Kidney (tissue), 14 donors: ENCODE data around the gene CAP2. TPM values are rescaled to one million over a fixed set of nuclear protein-coding genes. Genes with fewer than 3 reads are reported as not detected.
A peak's percentile ranks its signal among the peaks of the same experiment; 100 is the strongest.
"Not testable (repeated sequence)": the region's sequence is repeated elsewhere in the genome, so short reads cannot be mapped to it uniquely, and the experiment has no call there.

ENCODE experiments used
- DNase-seq, 5 donors: peaks; one replicate each; pipeline ENCODE4 v3.0.0-alpha.2; 2013 to 2020
- FAIRE-seq: peaks from 2 replicates; lab custom pipeline; 2012; peaks lifted over from hg19 to GRCh38; lab: Jason Lieb, UNC
- H3K27ac ChIP-seq, 2 donors: one replicate each; pipeline ENCODE4 v1.7.0; 2013; ENCODE audit warnings: low read depth in 2 of 2, low read length in 2 of 2, inconsistent platforms in 1 of 2
- H3K27me3 ChIP-seq: one replicate; pipeline ENCODE4 v1.7.1; 2013; ENCODE audit warnings: low read length, inconsistent platforms; ENCODE audit not compliant: control insufficient read depth, insufficient read depth
- H3K36me3 ChIP-seq, 3 donors: one replicate each; pipeline versions ENCODE4 v1.7.0 to v1.7.1; 2013; ENCODE audit warnings: low read length in 3 of 3, control low read depth in 1 of 3, inconsistent platforms in 1 of 3; ENCODE audit not compliant: insufficient read depth in 3 of 3, control insufficient read depth in 2 of 3
- H3K4me1 ChIP-seq, 3 donors: one replicate each; pipeline versions ENCODE4 v1.7.0 to v1.7.1; 2013; ENCODE audit warnings: low read length in 3 of 3, inconsistent platforms in 1 of 3, low read depth in 1 of 3; ENCODE audit not compliant: control insufficient read depth in 2 of 3, insufficient read depth in 2 of 3
- H3K4me3 ChIP-seq, 3 donors: one replicate each; pipeline versions ENCODE4 v1.7.0 to v1.8.1; 2013; ENCODE audit warnings: low read length in 3 of 3, control low read depth in 1 of 3, inconsistent platforms in 1 of 3
- H3K9ac ChIP-seq, 3 donors: one replicate each; pipeline versions ENCODE4 v1.7.0 to v1.7.1; 2013; ENCODE audit warnings: low read length in 3 of 3, control low read depth in 1 of 3, inconsistent platforms in 1 of 3
- H3K9me3 ChIP-seq, 3 donors: one replicate each; pipeline versions ENCODE4 v1.7.0 to v1.7.1; 2013; ENCODE audit warnings: low read length in 3 of 3, control low read depth in 1 of 3, inconsistent platforms in 1 of 3; ENCODE audit not compliant: control insufficient read depth in 2 of 3, insufficient read depth in 1 of 3
- intact Hi-C: fragments of 100-400 bp; cut with DNase I; formaldehyde crosslinking; loops from one replicate; pipeline ENCODE4 v1.11.1; 2022
- polyA plus RNA-seq: library from polyadenylated mRNA; stranded (reverse); fragments of 350-450 nt; fragmentation: Illumina TruSeq; extraction: RNeasy Lipid Tissue Mini Kit (QIAGEN cat#74804); gene quantifications from one replicate; pipeline ENCODE4 v1.2.3, GENCODE V29; 2014; ENCODE audit warnings: low read depth, low replicate concordance; ENCODE audit not compliant: insufficient read depth
- total RNA-seq: library from RNA; stranded (reverse); fragmentation: NEBNext Ultra II Directional; extraction: Animal tissue kit (Norgen Biotek cat#: 25700); gene quantifications from one replicate; pipeline ENCODE4 v1.2.1, GENCODE V29; 2021
- TF ChIP-seq, protein P1 (sequence below): IDR thresholded peaks from 3 replicates; pipeline ENCODE4 v1.5.1; 2012; ENCODE audit warnings: mild to moderate bottlenecking, moderate library complexity, borderline replicate concordance; ENCODE audit not compliant: insufficient read depth; ENCODE audit errors: extremely low read depth
- donor health status: control.
- donor health status: control.
- donor health status: control.
- donor health status: control.
- donor health status: control.
- donor health status: DM: yes; HTN: yes; CAD: no.
- donor health status: Normal renal cell carcinoma (clear cell type).

CAP2 gene
- total and polyA plus RNA-seq, 2 donors from 2014 or later = 9.8 to 15.7 TPM

DNA sequence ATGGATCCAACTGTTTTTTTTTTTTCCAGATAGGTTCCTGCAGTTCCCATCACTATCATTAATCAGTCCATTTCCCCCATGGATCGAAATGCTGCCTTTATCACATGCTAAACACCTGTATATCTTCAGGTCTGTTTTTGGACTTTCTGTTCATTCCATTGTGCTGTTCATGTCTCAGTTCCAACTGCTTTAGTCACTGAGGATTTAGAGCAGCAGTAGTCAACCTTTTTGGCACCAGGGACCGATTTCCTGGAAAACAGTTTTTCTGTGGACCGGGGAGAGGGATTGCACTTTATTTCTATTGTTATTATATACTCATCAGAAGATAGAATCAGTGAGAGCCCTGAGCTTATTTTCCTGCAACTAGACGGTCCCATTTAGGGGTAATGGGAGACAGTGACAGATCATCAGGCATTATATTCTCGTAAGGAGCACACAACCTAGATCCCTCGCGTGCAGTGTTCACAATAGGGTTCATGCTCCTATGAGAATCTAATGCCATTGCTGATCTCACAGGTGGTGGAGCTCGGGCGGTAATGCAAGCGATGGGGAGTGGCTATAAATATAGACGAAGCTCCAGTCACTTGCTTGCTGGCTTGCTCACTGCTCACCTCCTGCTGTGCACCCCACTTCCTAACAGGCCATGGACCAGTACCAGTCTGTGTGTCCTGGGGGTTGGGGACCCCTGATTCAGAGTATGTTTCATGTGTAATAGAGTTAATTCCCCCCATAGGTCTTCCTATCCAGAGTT, 46.0 kb downstream of the CAP2 start:
- no peak for DNase-seq
- H3K4me1 ChIP-seq = no peaks in the 10 kb centered on the region
- intact Hi-C loops = no loop called here
- H3K9me3 ChIP-seq = no peaks in the 10 kb centered on the region
- H3K27ac ChIP-seq = no peak overlapping the region
- no peak overlapping the region for H3K9ac ChIP-seq
- no peak overlapping the region for H3K4me3 ChIP-seq
- no peaks in the 10 kb centered on the region for H3K36me3 ChIP-seq
- FAIRE-seq = no peak
- no peaks in the 10 kb centered on the region for H3K27me3 ChIP-seq
- TF ChIP-seq, protein P1, sequence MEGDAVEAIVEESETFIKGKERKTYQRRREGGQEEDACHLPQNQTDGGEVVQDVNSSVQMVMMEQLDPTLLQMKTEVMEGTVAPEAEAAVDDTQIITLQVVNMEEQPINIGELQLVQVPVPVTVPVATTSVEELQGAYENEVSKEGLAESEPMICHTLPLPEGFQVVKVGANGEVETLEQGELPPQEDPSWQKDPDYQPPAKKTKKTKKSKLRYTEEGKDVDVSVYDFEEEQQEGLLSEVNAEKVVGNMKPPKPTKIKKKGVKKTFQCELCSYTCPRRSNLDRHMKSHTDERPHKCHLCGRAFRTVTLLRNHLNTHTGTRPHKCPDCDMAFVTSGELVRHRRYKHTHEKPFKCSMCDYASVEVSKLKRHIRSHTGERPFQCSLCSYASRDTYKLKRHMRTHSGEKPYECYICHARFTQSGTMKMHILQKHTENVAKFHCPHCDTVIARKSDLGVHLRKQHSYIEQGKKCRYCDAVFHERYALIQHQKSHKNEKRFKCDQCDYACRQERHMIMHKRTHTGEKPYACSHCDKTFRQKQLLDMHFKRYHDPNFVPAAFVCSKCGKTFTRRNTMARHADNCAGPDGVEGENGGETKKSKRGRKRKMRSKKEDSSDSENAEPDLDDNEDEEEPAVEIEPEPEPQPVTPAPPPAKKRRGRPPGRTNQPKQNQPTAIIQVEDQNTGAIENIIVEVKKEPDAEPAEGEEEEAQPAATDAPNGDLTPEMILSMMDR = no peak

DNA sequence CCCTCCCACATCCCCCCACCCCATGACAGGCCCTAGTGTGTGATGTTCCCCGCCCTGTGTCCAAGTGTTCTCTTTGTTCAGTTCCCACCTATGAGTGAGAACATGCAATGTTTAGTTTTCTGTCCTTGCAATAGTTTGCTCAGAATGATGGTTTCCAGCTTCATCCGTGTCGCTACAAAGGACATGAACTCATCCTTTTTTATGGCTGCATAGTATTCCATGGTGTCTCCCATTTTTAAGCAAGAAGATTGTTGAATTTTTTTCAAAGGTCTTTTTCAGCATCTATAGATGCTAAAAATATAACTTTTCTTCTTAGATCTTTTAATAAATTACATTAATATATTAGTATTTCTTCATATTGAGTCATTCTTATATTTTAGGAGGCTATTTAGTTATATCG, 47.4 kb downstream of the CAP2 start:
- FAIRE-seq, H3K36me3 ChIP-seq, H3K9ac ChIP-seq, intact Hi-C loops, H3K4me3 ChIP-seq, H3K27me3 ChIP-seq, H3K9me3 ChIP-seq, H3K4me1 ChIP-seq, DNase-seq, H3K27ac ChIP-seq: not testable (repeated sequence)

DNA sequence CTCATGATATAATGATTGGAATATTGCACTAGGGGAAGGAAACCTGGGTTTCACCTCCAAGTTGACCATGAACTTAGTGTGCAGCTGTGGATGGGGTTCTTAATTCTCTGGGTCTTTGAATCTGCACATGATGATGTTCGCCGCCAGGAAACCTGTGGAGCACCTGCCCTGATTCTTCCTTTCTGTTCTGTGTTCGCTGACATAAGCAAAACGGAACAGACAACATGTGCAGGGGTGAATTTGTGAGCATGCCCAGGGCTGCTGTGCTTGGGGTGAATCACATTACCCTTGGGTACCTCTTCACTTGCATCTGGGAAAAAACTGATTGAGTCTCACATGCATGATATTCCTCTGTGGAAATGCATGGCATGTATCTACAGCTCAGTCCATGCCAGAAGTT, 48.8 kb downstream of the CAP2 start:
- FAIRE-seq = no peak
- no peak overlapping the region for H3K9ac ChIP-seq
- H3K9me3 ChIP-seq = no peaks in the 10 kb centered on the region
- intact Hi-C loops = no loop called here
- no peak overlapping the region for H3K27ac ChIP-seq
- TF ChIP-seq, protein P1 = no peak
- H3K4me3 ChIP-seq = no peak overlapping the region
- no peak for DNase-seq
- H3K27me3 ChIP-seq = no peaks in the 10 kb centered on the region
- H3K4me1 ChIP-seq = peaks cover 0 to 5% (median 0%) of the 10 kb centered on the region in 3 donors
- no peaks in the 10 kb centered on the region for H3K36me3 ChIP-seq

DNA sequence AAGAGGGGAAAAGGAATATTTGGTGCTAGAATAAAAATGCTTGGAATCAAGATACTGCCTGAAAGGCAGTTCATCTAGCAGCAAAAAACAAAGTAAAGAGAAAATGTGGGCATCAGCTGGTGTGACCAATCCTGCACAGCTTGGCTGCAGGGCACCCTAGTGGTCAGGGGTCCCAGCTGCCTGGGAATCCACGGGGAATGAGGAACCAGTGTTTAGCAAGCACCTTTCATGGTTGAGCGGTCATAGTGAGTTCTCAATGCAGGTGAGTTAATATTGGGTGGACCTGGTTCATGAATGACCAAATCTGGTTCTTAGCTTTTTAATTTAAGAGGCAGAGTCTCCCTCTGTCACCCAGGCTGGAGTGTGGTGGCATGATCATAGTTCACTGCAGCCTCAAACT, 53.3 kb downstream of the CAP2 start:
- FAIRE-seq (no peak), DNase-seq (peak in 4 of 5 donors; percentile 44 to 73 (median 58))
- H3K27me3 ChIP-seq = no peaks in the 10 kb centered on the region
- no peak overlapping the region for H3K9ac ChIP-seq
- no peak overlapping the region for H3K27ac ChIP-seq
- no peaks in the 10 kb centered on the region for H3K36me3 ChIP-seq
- peak overlapping the region in 1 of 3 donors; percentile 24 for H3K4me3 ChIP-seq
- no peaks in the 10 kb centered on the region for H3K9me3 ChIP-seq
- TF ChIP-seq, protein P1 = no peak
- intact Hi-C loops = no loop called here
- peaks cover 0 to 7% (median 2%) of the 10 kb centered on the region in 3 donors for H3K4me1 ChIP-seq
